Breast epithelium (tissue), 4 donors: Measurements from ENCODE around the gene CRYGA. TPM values are rescaled to one million over a fixed set of nuclear protein-coding genes. Genes with fewer than 3 reads are reported as not detected.

ENCODE experiments used
- DNase-seq, 2 donors: peaks; one replicate each; pipeline ENCODE4 v3.0.0-alpha.2; 2019; ENCODE audit warnings: low spot score in 2 of 2
- H3K27ac ChIP-seq, 2 donors: fragments of 200-600 bp; sonication (generic) in 1 of 2; one replicate each; pipeline ENCODE4 v1.5.1; 2016 to 2019; ENCODE audit warnings: mild to moderate bottlenecking in 1 of 2
- H3K27me3 ChIP-seq, 2 donors: fragments of 200-600 bp; sonication (generic) in 1 of 2; one replicate each; pipeline versions ENCODE4 v1.5.1 to v1.6.0; 2017 to 2019; ENCODE audit warnings: control low read depth in 1 of 2, mild to moderate bottlenecking in 1 of 2
- H3K36me3 ChIP-seq: fragments of 200-600 bp; one replicate; pipeline ENCODE4 v1.5.1; 2019
- H3K4me1 ChIP-seq, 2 donors: fragments of 200-600 bp; sonication (generic); one replicate each; pipeline ENCODE4 v1.5.1; 2016 to 2019; ENCODE audit warnings: control low read depth in 1 of 2
- H3K4me3 ChIP-seq, 3 donors: fragments of 200-600 bp; sonication (generic); 1 replicate in 2 of 3; 2 replicates in 1 of 3; pipeline ENCODE4 v1.5.1; 2016 to 2019; ENCODE audit warnings: mild to moderate bottlenecking in 3 of 3, moderate library complexity in 2 of 3
- H3K9me3 ChIP-seq, 2 donors: fragments of 200-600 bp; sonication (generic) in 1 of 2; one replicate each; pipeline ENCODE4 v1.5.1; 2016 to 2019; ENCODE audit warnings: control low read depth in 1 of 2
- POLR2A ChIP-seq: fragments of 450-650 bp; IDR thresholded peaks from one replicate; pipeline ENCODE4 v1.6.1; 2016; ENCODE audit warnings: antibody characterized with exemption, mild to moderate bottlenecking, moderate library complexity
- POLR2AphosphoS5 ChIP-seq, 3 donors: sonication (generic); formaldehyde crosslinking; IDR thresholded peaks; one replicate each; pipeline ENCODE4 v1.6.1; 2017; ENCODE audit warnings: antibody characterized with exemption in 3 of 3
- intact Hi-C: fragments of 100-400 bp; cut with DNase I; formaldehyde crosslinking; loops from one replicate; pipeline ENCODE4 v1.15.1; 2023; ENCODE audit warnings: low total_unique reads
- total RNA-seq, 3 donors: library from RNA; depleted of rRNA; stranded (reverse); fragments of >200 nt; gene quantifications; one replicate each; pipeline ENCODE4 v1.1.0, GENCODE V29; 2016
- TF ChIP-seq, protein P1 (sequence below), 3 donors: fragments of 450-650 bp; IDR thresholded peaks; one replicate each; pipeline ENCODE4 v1.5.1; 2016 to 2017; ENCODE audit warnings: antibody characterized with exemption in 3 of 3, mild to moderate bottlenecking in 3 of 3, moderate library complexity in 3 of 3

Gene CRYGA
- total RNA-seq, 3 donors from 2014 or later, result not detected

- DNase-seq, result no peak
- intact Hi-C loops, result no loop called here
- no peak overlapping the region for H3K4me3 ChIP-seq
- no peaks in the 10 kb centered on the region for H3K36me3 ChIP-seq
- no peaks in the 10 kb centered on the region for H3K27me3 ChIP-seq
- H3K9me3 ChIP-seq, result peaks cover 0 to 6% of the 10 kb centered on the region in 2 donors
- no peaks in the 10 kb centered on the region for H3K4me1 ChIP-seq
- no peak for TF ChIP-seq POLR2AphosphoS5 (IDR thresholded peaks at IDR 0.05)
- TF ChIP-seq, protein P1, sequence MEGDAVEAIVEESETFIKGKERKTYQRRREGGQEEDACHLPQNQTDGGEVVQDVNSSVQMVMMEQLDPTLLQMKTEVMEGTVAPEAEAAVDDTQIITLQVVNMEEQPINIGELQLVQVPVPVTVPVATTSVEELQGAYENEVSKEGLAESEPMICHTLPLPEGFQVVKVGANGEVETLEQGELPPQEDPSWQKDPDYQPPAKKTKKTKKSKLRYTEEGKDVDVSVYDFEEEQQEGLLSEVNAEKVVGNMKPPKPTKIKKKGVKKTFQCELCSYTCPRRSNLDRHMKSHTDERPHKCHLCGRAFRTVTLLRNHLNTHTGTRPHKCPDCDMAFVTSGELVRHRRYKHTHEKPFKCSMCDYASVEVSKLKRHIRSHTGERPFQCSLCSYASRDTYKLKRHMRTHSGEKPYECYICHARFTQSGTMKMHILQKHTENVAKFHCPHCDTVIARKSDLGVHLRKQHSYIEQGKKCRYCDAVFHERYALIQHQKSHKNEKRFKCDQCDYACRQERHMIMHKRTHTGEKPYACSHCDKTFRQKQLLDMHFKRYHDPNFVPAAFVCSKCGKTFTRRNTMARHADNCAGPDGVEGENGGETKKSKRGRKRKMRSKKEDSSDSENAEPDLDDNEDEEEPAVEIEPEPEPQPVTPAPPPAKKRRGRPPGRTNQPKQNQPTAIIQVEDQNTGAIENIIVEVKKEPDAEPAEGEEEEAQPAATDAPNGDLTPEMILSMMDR (IDR thresholded peaks at IDR 0.05), result no peak
- no peak for TF ChIP-seq POLR2A
- H3K27ac ChIP-seq, result no peak overlapping the region
Observed at GRCh38 chr2:208147759-208148158, 15.6 kb downstream of the CRYGA start.

GRCh38 chr2:208147008-208147407 lies 16.4 kb downstream of the CRYGA start:
- TF ChIP-seq, protein P1 (IDR thresholded peaks at IDR 0.05), result no peak
- TF ChIP-seq POLR2AphosphoS5 (IDR thresholded peaks at IDR 0.05) (no peak), POLR2A (no peak)
- peaks cover 0 to 6% of the 10 kb centered on the region in 2 donors for H3K9me3 ChIP-seq
- H3K36me3 ChIP-seq, result no peaks in the 10 kb centered on the region
- H3K27ac ChIP-seq, result no peak overlapping the region
- no peak for DNase-seq
- intact Hi-C loops, result no loop called here
- no peaks in the 10 kb centered on the region for H3K4me1 ChIP-seq
- H3K27me3 ChIP-seq, result no peaks in the 10 kb centered on the region
- H3K4me3 ChIP-seq, result no peak overlapping the region

DNA sequence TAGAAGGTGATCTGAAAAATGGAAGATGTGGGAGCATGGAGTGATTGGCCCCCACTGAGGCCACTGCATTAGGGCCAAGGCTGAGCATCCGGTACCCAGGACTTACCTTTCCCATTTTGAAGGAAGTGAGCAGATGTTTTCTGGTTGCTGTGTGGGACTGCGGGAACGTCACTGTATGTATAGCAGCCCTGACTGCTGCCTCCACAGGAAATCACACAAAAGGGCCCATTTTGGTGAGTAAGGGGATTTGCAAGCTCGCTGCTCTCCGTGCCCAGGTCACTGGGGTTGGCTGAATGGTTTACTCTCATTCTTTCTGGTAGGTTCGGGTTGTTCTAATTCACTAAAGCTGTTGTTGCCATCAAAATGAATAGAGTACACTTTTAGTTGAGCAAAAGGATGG lies 17.4 kb downstream of the CRYGA start, which contains the start of gene CRYGB:
TSS of gene CRYGB (minus strand) at position 153 of the 400 bp plus-strand sequence. CDS start at position 115, 38 bp downstream.
- TF ChIP-seq, protein P1 (IDR thresholded peaks at IDR 0.05), result no peak
- TF ChIP-seq POLR2A, result no peak
- TF ChIP-seq POLR2AphosphoS5 (IDR thresholded peaks at IDR 0.05), result no peak
- no peaks in the 10 kb centered on the region for H3K4me1 ChIP-seq
- intact Hi-C loops, result no loop called here
- no peak within 1 kb of the TSS for H3K27ac ChIP-seq
- no peak for DNase-seq
- no peaks in the 10 kb centered on the region for H3K36me3 ChIP-seq
- no peak within 1 kb of the TSS for H3K4me3 ChIP-seq
- H3K9me3 ChIP-seq, result no peaks in the 10 kb centered on the region
- no peaks in the 10 kb centered on the region for H3K27me3 ChIP-seq

DNA sequence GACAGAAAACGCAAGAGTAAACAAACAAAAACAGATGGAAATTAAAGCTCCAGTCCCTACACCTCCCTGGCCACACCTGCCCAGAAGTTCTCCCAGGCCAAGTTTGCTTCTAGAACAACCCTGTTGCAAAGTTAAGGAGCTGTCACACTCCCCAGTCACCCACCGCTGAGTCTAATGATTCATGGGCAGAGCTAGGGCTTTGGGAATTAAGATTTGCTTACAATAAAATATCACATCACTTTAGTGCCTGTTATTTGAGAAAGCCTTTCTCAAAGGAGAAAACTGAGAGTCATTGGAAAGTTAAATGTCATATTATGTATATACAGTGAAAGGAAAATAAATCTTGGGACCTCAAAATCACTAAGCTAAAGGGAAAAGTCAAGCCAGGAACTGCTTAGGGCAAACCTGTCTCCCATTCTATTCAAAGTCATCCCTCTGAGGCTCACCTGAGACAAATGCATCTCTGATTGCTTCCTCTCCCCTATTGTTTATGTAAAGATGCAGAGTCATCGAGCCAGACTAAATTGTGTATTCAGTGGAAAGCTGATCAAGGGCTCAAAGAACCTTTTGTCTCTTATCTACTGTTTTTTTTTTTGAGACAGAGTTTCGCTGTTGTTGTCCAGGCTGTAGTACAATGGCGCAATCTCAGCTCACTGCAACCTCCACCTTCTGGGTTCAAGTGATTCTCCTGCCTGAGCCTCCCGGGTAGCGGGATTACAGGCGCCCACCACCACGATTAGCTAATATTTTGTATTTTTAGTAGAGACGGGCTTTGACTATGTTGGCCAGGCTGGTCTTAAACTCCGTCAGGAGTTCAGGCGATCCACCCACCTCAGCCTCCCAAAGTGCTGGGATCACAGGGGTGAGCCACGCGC lies 20.2 kb downstream of the CRYGA start:
- Histone ChIP-seq H3K36me3 (no peaks in the 10 kb centered on the region), H3K27me3 (no peaks in the 10 kb centered on the region), H3K4me3 (no peak overlapping the region), H3K27ac (no peak overlapping the region), H3K9me3 (no peaks in the 10 kb centered on the region), H3K4me1 (no peaks in the 10 kb centered on the region)
- TF ChIP-seq POLR2A (no peak), POLR2AphosphoS5 (IDR thresholded peaks at IDR 0.05) (no peak)
- TF ChIP-seq, protein P1 (IDR thresholded peaks at IDR 0.05), result no peak
- intact Hi-C loops, result no loop called here
- no peak for DNase-seq

- H3K4me1 ChIP-seq, result no peaks in the 10 kb centered on the region
- H3K4me3 ChIP-seq, result no peak overlapping the region
- no peak for DNase-seq
- no peaks in the 10 kb centered on the region for H3K27me3 ChIP-seq
- no peak overlapping the region for H3K27ac ChIP-seq
- TF ChIP-seq POLR2AphosphoS5 (IDR thresholded peaks at IDR 0.05) (no peak), POLR2A (no peak)
- TF ChIP-seq, protein P1 (IDR thresholded peaks at IDR 0.05), result no peak
- no peaks in the 10 kb centered on the region for H3K9me3 ChIP-seq
- intact Hi-C loops, result no loop called here
- no peaks in the 10 kb centered on the region for H3K36me3 ChIP-seq
Observed at GRCh38 chr2:208142240-208142924, 21.0 kb downstream of the CRYGA start.
